Trophoblast cell (in vitro differentiated cells and primary cell): ENCODE measurements around the gene TRPM8.

Source experiments
- DNase-seq, 2 donors: peaks; one replicate each; pipeline ENCODE4 v3.0.0-alpha.2; 2016
- H2AFZ ChIP-seq: 2 replicates; pipeline ENCODE4 v1.6.1; 2013; ENCODE audit warnings: low read length, moderate library complexity, mild to moderate bottlenecking; ENCODE audit not compliant: insufficient read depth, poor library complexity
- H2AK5ac ChIP-seq: 2 replicates; pipeline ENCODE4 v1.6.1; 2013; ENCODE audit warnings: mild to moderate bottlenecking, low read length
- H2BK120ac ChIP-seq: 2 replicates; pipeline ENCODE4 v1.6.1; 2013; ENCODE audit warnings: low read length, mild to moderate bottlenecking, moderate library complexity; ENCODE audit not compliant: insufficient read depth, poor library complexity
- H2BK12ac ChIP-seq: 2 replicates; pipeline ENCODE4 v1.6.1; 2013; ENCODE audit warnings: mild to moderate bottlenecking, low read length, moderate library complexity
- H2BK5ac ChIP-seq: 2 replicates; pipeline ENCODE4 v1.6.1; 2013; ENCODE audit warnings: low read length, low read depth, moderate library complexity, mild to moderate bottlenecking; ENCODE audit not compliant: poor library complexity
- H3K14ac ChIP-seq: 2 replicates; pipeline ENCODE4 v1.6.1; 2013; ENCODE audit warnings: mild to moderate bottlenecking, low read length
- H3K18ac ChIP-seq: 2 replicates; pipeline ENCODE4 v1.6.1; 2013; ENCODE audit warnings: mild to moderate bottlenecking, low read length
- H3K23ac ChIP-seq: 2 replicates; pipeline ENCODE4 v1.6.1; 2013; ENCODE audit warnings: low read length
- H3K27ac ChIP-seq: 2 replicates; pipeline ENCODE4 v1.5.1; 2013; ENCODE audit warnings: low read depth, mild to moderate bottlenecking, inconsistent platforms, low read length, moderate library complexity
- H3K27me3 ChIP-seq: 2 replicates; pipeline ENCODE4 v1.6.1; 2013; ENCODE audit warnings: inconsistent platforms, mild to moderate bottlenecking, low read length, moderate library complexity; ENCODE audit not compliant: insufficient read depth
- H3K36me3 ChIP-seq, 2 experiments: 1 replicate in 1 of 2; 2 replicates in 1 of 2; pipeline ENCODE4 v1.6.1; 2013; ENCODE audit warnings: low read length in 2 of 2, mild to moderate bottlenecking in 2 of 2, moderate library complexity in 1 of 2; ENCODE audit not compliant: insufficient read depth in 2 of 2, control insufficient read depth in 1 of 2
- H3K4ac ChIP-seq: 2 replicates; pipeline ENCODE4 v1.6.1; 2013; ENCODE audit warnings: low read depth, mild to moderate bottlenecking, low read length, moderate library complexity
- H3K4me1 ChIP-seq, 2 experiments: 1 replicate in 1 of 2; 2 replicates in 1 of 2; pipeline ENCODE4 v1.6.1; 2013; ENCODE audit warnings: low read length in 2 of 2, mild to moderate bottlenecking in 2 of 2, moderate library complexity in 1 of 2; ENCODE audit not compliant: insufficient read depth in 2 of 2, control insufficient read depth in 1 of 2
- H3K4me2 ChIP-seq: 2 replicates; pipeline ENCODE4 v1.6.1; 2013; ENCODE audit warnings: inconsistent platforms, mild to moderate bottlenecking, low read length, moderate library complexity
- H3K4me3 ChIP-seq: 2 replicates; pipeline ENCODE4 v1.5.1; 2013; ENCODE audit warnings: mild to moderate bottlenecking, low read depth, low read length, inconsistent platforms
- H3K79me1 ChIP-seq: one replicate; pipeline ENCODE4 v1.6.1; 2013; ENCODE audit warnings: low read length
- H3K79me2 ChIP-seq: 2 replicates; pipeline ENCODE4 v1.6.1; 2013; ENCODE audit warnings: low read length, mild to moderate bottlenecking; ENCODE audit not compliant: control insufficient read depth, insufficient read depth, poor library complexity
- H3K9ac ChIP-seq: 2 replicates; pipeline ENCODE4 v1.6.1; 2013; ENCODE audit warnings: mild to moderate bottlenecking, low read length
- H3K9me3 ChIP-seq: 2 replicates; pipeline ENCODE4 v1.6.1; 2013; ENCODE audit warnings: low read depth, mild to moderate bottlenecking, control low read depth, inconsistent platforms, low read length; ENCODE audit not compliant: insufficient read depth
- H4K12ac ChIP-seq: 2 replicates; pipeline ENCODE4 v1.6.1; 2013; ENCODE audit warnings: low read depth, mild to moderate bottlenecking, low read length, moderate library complexity
- H4K8ac ChIP-seq: 2 replicates; pipeline ENCODE4 v1.6.1; 2013; ENCODE audit warnings: low read depth, mild to moderate bottlenecking, low read length, moderate library complexity
- H4K91ac ChIP-seq: one replicate; pipeline ENCODE4 v1.6.1; 2013; ENCODE audit warnings: low read depth, mild to moderate bottlenecking, low read length, moderate library complexity
- WGBS: extraction: QIAGEN DNeasy Blood & Tissue Kit; methylation state at CpG from one replicate; pipeline ENCODE4 v1.1.7; 2013; ENCODE audit warnings: missing lambda C conversion rate; ENCODE audit not compliant: insufficient read length, insufficient coverage; ENCODE audit errors: extremely low coverage; 5-methylcytosine and 5-hydroxymethylcytosine counted together

The TRPM8 gene

GRCh38 chr2:234061624-234062257 is 144.6 kb downstream of the TRPM8 start:
- no peak overlapping the region for H4K12ac ChIP-seq
- H3K9ac ChIP-seq: no peak overlapping the region
- H3K4me3 ChIP-seq: no peak overlapping the region
- H3K4me1 ChIP-seq: no peaks in the 10 kb centered on the region
- H3K18ac ChIP-seq: no peak overlapping the region
- DNase-seq: no peak
- H2BK12ac ChIP-seq: no peak overlapping the region
- no peaks in the 10 kb centered on the region for H3K9me3 ChIP-seq
- H3K4ac ChIP-seq: no peak overlapping the region
- H3K4me2 ChIP-seq: no peak overlapping the region
- no peaks in the 10 kb centered on the region for H3K27me3 ChIP-seq
- no peak overlapping the region for H2BK5ac ChIP-seq
- H3K23ac ChIP-seq: no peak overlapping the region
- H3K79me1 ChIP-seq: no peaks in the 10 kb centered on the region
- H3K14ac ChIP-seq: no peak overlapping the region
- no peak overlapping the region for H2AFZ ChIP-seq
- no peak overlapping the region for H3K27ac ChIP-seq
- H3K36me3 ChIP-seq: no peaks in the 10 kb centered on the region
- WGBS: no CpG with 5 or more reads among the region's 6 CpGs
- no peak overlapping the region for H2BK120ac ChIP-seq
- no peak overlapping the region for H4K91ac ChIP-seq
- no peak overlapping the region for H2AK5ac ChIP-seq
- no peaks in the 10 kb centered on the region for H3K79me2 ChIP-seq
- H4K8ac ChIP-seq: no peak overlapping the region

- Histone ChIP-seq H3K18ac (no peak overlapping the region), H3K9me3 (no peaks in the 10 kb centered on the region), H2AFZ (no peak overlapping the region), H3K4me1 (no peaks in the 10 kb centered on the region), H3K4me2 (no peak overlapping the region), H3K9ac (no peak overlapping the region), H3K14ac (no peak overlapping the region), H4K91ac (no peak overlapping the region), H2BK12ac (no peak overlapping the region), H3K23ac (no peak overlapping the region), H2AK5ac (no peak overlapping the region), H3K4me3 (no peak overlapping the region), H3K79me1 (no peaks in the 10 kb centered on the region), H4K12ac (no peak overlapping the region), H2BK120ac (no peak overlapping the region), H2BK5ac (no peak overlapping the region), H3K79me2 (no peaks in the 10 kb centered on the region), H3K27ac (no peak overlapping the region), H4K8ac (no peak overlapping the region), H3K27me3 (no peaks in the 10 kb centered on the region), H3K36me3 (no peaks in the 10 kb centered on the region), H3K4ac (no peak overlapping the region)
- WGBS: no CpG with 5 or more reads among the region's 2 CpGs
- no peak for DNase-seq
These were observed 149.4 kb downstream of the TRPM8 start for GRCh38 chr2:234066587-234066986.
